ENCODE results near the gene ZNF428. TPM values are rescaled to one million over a fixed set of nuclear protein-coding genes. Genes with fewer than 3 reads are reported as not detected.

The ZNF428 gene
- total RNA-seq, 1 donor from 2014 or later, result 87.5 TPM

DNA sequence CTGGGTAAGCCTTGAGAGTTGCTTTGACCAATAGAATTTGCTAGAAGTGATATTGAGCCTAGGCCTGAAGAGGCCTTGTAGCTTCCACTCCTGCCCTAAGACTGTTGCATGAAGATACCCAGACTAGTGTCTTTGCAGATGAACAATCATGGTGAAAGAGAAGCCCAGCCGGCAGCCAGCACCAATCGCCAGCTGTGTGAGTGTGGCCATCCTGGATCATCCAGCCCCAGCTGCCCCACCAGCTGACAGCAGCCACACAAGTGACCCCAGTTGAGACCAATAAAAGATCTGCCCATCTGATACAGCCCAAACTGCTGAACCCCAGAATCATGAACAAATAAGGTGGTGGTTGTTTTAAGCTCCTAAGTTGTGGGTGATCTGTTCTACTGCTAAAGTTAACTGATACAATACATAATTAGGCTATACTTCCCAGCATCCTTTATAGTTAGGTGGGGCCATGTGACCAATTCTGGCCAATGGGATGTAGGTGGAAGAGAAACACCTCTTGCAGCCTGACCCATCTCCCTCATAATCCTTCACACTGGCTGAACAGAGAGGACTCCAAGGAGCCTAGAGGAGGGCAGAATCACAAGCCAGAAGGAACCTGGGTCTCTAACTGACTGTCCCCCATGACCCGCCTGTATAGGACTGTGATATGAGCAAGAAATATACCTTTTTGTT, 9.4 kb upstream of the ZNF428 start:
- Mint-ChIP-seq H3K4me1 (ENCODE audit: low read depth) (peaks cover 2% of the 10 kb centered on the region), H3K27ac (no peak overlapping the region), H3K9me3 (ENCODE audit: low read depth) (no peaks in the 10 kb centered on the region), H3K27me3 (no peaks in the 10 kb centered on the region), H3K36me3 (ENCODE audit: insufficient read depth) (peaks cover 28% of the 10 kb centered on the region), H3K4me3 (ENCODE audit: low read depth) (no peak overlapping the region)
- TF ChIP-seq CTCF (IDR thresholded peaks at IDR 0.05; ENCODE audit: unreplicated experiment), result no peak
- DNase-seq (ENCODE audit: low spot score, unreplicated experiment), result no peak

GRCh38 chr19:43626838-43627237, 7.4 kb upstream of the ZNF428 start:
- H3K27ac Mint-ChIP-seq, result no peak overlapping the region
- H3K27me3 Mint-ChIP-seq, result no peaks in the 10 kb centered on the region
- no peak for TF ChIP-seq CTCF (IDR thresholded peaks at IDR 0.05; ENCODE audit: unreplicated experiment)
- DNase-seq (ENCODE audit: low spot score, unreplicated experiment), result no peak
- H3K9me3 Mint-ChIP-seq (ENCODE audit: low read depth), result no peaks in the 10 kb centered on the region
- peaks cover 29% of the 10 kb centered on the region for H3K36me3 Mint-ChIP-seq (ENCODE audit: insufficient read depth)
- H3K4me3 Mint-ChIP-seq (ENCODE audit: low read depth), result no peak overlapping the region
- no peaks in the 10 kb centered on the region for H3K4me1 Mint-ChIP-seq (ENCODE audit: low read depth)

GRCh38 chr19:43625918-43626579, 6.6 kb upstream of the ZNF428 start:
- DNase-seq (ENCODE audit: low spot score, unreplicated experiment), result no peak
- Mint-ChIP-seq H3K36me3 (ENCODE audit: insufficient read depth) (peaks cover 31% of the 10 kb centered on the region), H3K9me3 (ENCODE audit: low read depth) (no peaks in the 10 kb centered on the region), H3K27ac (no peak overlapping the region), H3K27me3 (no peaks in the 10 kb centered on the region), H3K4me3 (ENCODE audit: low read depth) (no peak overlapping the region), H3K4me1 (ENCODE audit: low read depth) (no peaks in the 10 kb centered on the region)
- no peak for TF ChIP-seq CTCF (IDR thresholded peaks at IDR 0.05; ENCODE audit: unreplicated experiment)

GRCh38 chr19:43624933-43625332, 5.5 kb upstream of the ZNF428 start:
- Mint-ChIP-seq H3K4me1 (ENCODE audit: low read depth) (peaks cover 8% of the 10 kb centered on the region), H3K27me3 (no peaks in the 10 kb centered on the region), H3K36me3 (ENCODE audit: insufficient read depth) (peaks cover 29% of the 10 kb centered on the region), H3K9me3 (ENCODE audit: low read depth) (no peaks in the 10 kb centered on the region), H3K4me3 (ENCODE audit: low read depth) (no peak overlapping the region), H3K27ac (no peak overlapping the region)
- TF ChIP-seq CTCF (IDR thresholded peaks at IDR 0.05; ENCODE audit: unreplicated experiment), result no peak
- no peak for DNase-seq (ENCODE audit: low spot score, unreplicated experiment)

DNA sequence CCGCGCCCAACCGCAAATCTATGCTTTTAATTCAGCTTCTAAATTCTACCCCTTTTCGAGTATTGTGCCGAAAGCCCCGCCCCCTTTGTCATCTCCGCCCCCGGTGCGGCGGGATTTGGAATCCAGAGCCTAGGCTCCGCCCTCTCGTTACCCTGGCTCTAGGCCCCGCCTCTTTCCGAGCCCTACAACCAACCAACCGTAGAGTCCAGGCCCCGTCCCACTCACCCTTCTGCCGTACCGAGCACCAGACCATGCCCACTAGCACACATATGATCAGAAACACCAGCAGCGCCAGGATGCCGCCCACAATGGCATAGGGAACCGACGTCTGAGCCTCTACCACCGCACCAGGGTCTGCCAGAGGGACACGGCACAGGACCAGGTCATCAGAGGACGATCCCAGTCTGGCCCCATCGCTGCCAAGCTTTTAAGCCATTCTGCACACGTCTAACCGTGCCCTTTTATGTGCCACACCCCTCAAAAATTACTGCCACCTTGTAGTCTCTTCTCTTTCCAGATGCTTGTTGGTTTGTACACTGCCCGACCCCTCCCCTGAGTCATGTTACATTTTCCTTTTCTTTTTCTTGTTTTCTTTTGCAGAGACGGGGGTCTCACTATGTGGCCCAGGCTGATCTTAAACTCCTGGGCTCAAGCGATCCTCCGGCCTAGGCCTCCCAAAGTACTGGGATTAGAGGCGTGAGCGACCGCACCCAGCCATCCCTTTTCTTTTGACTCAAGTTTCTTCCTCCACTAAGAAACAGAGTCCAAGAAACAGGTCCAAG, 4.7 kb upstream of the ZNF428 start:
- Mint-ChIP-seq H3K9me3 (ENCODE audit: low read depth) (no peaks in the 10 kb centered on the region), H3K27ac (no peak overlapping the region), H3K4me3 (ENCODE audit: low read depth) (no peak overlapping the region), H3K36me3 (ENCODE audit: insufficient read depth) (peaks cover 29% of the 10 kb centered on the region), H3K4me1 (ENCODE audit: low read depth) (peaks cover 10% of the 10 kb centered on the region), H3K27me3 (no peaks in the 10 kb centered on the region)
- TF ChIP-seq CTCF (IDR thresholded peaks at IDR 0.05; ENCODE audit: unreplicated experiment), result no peak
- DNase-seq (ENCODE audit: low spot score, unreplicated experiment), result no peak
